Stomach (tissue), 9 donors: ENCODE data around the gene TEX19. TPM values are rescaled to one million over a fixed set of nuclear protein-coding genes. Genes with fewer than 3 reads are reported as not detected.

Experiments used
- DNase-seq, 2 donors: peaks; one replicate each; pipeline versions ENCODE4 v3.0.0 to v3.0.0-alpha.2; 2013 to 2019
- H3K27ac ChIP-seq, 5 donors: fragments of 200-600 bp in 4 of 5; sonication (generic) in 4 of 5; one replicate each; pipeline ENCODE4 v1.5.1; 2013 to 2019; ENCODE audit warnings: mild to moderate bottlenecking in 1 of 5, moderate library complexity in 1 of 5
- H3K27me3 ChIP-seq, 3 donors: fragments of 200-600 bp; sonication (generic); one replicate each; pipeline ENCODE4 v1.5.1; 2017 to 2019; ENCODE audit warnings: mixed run types in 1 of 3
- H3K36me3 ChIP-seq, 4 donors: fragments of 200-600 bp; sonication (generic); 1 replicate in 3 of 4; 2 replicates in 1 of 4; pipeline ENCODE4 v1.5.1; 2016 to 2019
- H3K4me1 ChIP-seq, 4 donors: fragments of 200-600 bp; sonication (generic); one replicate each; pipeline ENCODE4 v1.5.1; 2016 to 2019
- H3K4me3 ChIP-seq, 4 donors: fragments of 200-600 bp; sonication (generic) in 3 of 4; one replicate each; pipeline ENCODE4 v1.5.1; 2016 to 2019; ENCODE audit warnings: mild to moderate bottlenecking in 1 of 4
- H3K9me3 ChIP-seq, 4 donors: fragments of 200-600 bp; sonication (generic); one replicate each; pipeline ENCODE4 v1.5.1; 2016 to 2019
- EP300 ChIP-seq: sonication (generic); formaldehyde crosslinking; IDR thresholded peaks from one replicate; pipeline ENCODE4 v1.6.1; 2017; ENCODE audit warnings: antibody characterized with exemption
- POLR2A ChIP-seq, 4 donors: fragments of 450-650 bp; IDR thresholded peaks; one replicate each; pipeline ENCODE4 v1.6.1; 2016; ENCODE audit warnings: antibody characterized with exemption in 4 of 4, control low read depth in 2 of 4, mild to moderate bottlenecking in 1 of 4, moderate library complexity in 1 of 4
- POLR2AphosphoS5 ChIP-seq, 3 donors: sonication (generic); formaldehyde crosslinking; IDR thresholded peaks; one replicate each; pipeline ENCODE4 v1.6.1; 2016; ENCODE audit warnings: antibody characterized with exemption in 3 of 3
- WGBS, 5 donors: extraction: QIAGEN DNeasy Blood & Tissue Kit in 3 of 5; methylation state at CpG; one replicate each; pipeline versions ENCODE4 v1.1.5 to v1.1.7; 2013 to 2018; 5-methylcytosine and 5-hydroxymethylcytosine counted together
- intact Hi-C: fragments of 100-400 bp; cut with DNase I; formaldehyde crosslinking; loops from one replicate; pipeline ENCODE4 v1.15.1; 2023; ENCODE audit warnings: low total_unique reads
- polyA plus RNA-seq, 3 donors: library from polyadenylated mRNA; stranded (reverse); fragments of 200-250 nt; gene quantifications; one replicate each; pipeline ENCODE4 v1.2.3, GENCODE V29; 2013
- total RNA-seq, 5 donors: library from RNA; depleted of rRNA; stranded (reverse); fragments of >200 nt; gene quantifications; one replicate each; pipeline versions ENCODE4 v1.1.0 to v1.2.3, GENCODE V29; 2014 to 2016
- TF ChIP-seq, protein P1 (sequence below), 7 experiments: fragments of 450-650 bp in 4 of 7; fragments of 200-600 bp in 3 of 7; sonication (generic) in 3 of 7; IDR thresholded peaks; one replicate each; pipeline ENCODE4 v1.5.1; 2016 to 2019; ENCODE audit warnings: antibody characterized with exemption in 7 of 7, control low read depth in 2 of 7, mild to moderate bottlenecking in 1 of 7
- donor health status: healthy with polysubstance abuse.
- donor health status: Bipolar disorder and iron deficiency.
- donor health status: healthy.

The TEX19 gene
- total and polyA plus RNA-seq, 8 donors: not detected

DNA sequence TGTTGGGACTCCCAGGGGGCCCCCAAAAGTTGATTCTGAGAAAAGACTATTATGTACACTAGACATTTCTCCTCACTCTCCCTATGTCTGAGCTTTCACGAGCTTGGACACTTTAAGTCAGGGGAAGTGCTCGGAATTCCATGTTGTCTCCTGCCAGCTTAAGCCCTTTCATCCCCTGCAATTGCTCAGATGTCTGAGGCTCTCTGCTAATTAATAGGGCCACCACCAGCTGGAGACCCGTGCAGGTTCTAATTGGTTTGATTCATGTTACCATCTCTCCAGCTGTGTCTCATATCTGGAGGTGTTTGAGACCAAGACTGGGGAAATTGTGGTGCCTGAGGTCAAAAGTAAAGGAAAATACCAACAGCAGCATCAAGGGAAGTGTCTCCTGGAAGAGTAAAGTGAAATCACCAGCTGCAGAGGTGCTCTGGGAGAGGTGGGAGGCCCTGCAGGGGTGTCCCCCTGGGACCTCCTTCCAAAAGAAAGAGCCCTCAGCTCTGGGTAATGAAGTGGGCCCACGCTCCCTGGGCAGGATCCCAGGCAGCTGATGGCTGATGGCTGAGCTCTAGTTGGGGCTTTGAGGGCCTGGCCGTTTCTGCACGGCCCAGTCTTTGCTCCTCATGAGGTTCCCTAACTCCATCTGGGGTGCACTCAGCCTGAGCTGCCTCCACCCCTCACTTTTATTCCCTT lies 6.7 kb downstream of the TEX19 start:
- Histone ChIP-seq H3K9me3 (no peaks in the 10 kb centered on the region), H3K27me3 (peaks cover 0 to 32% (median 11%) of the 10 kb centered on the region in 3 donors), H3K27ac (no peak overlapping the region), H3K4me3 (no peak overlapping the region), H3K36me3 (no peaks in the 10 kb centered on the region), H3K4me1 (peaks cover 6 to 11% (median 8%) of the 10 kb centered on the region in 4 donors)
- TF ChIP-seq POLR2A (IDR thresholded peaks at IDR 0.05) (no peak), POLR2AphosphoS5 (IDR thresholded peaks at IDR 0.05) (no peak), EP300 (no peak)
- TF ChIP-seq, protein P1, sequence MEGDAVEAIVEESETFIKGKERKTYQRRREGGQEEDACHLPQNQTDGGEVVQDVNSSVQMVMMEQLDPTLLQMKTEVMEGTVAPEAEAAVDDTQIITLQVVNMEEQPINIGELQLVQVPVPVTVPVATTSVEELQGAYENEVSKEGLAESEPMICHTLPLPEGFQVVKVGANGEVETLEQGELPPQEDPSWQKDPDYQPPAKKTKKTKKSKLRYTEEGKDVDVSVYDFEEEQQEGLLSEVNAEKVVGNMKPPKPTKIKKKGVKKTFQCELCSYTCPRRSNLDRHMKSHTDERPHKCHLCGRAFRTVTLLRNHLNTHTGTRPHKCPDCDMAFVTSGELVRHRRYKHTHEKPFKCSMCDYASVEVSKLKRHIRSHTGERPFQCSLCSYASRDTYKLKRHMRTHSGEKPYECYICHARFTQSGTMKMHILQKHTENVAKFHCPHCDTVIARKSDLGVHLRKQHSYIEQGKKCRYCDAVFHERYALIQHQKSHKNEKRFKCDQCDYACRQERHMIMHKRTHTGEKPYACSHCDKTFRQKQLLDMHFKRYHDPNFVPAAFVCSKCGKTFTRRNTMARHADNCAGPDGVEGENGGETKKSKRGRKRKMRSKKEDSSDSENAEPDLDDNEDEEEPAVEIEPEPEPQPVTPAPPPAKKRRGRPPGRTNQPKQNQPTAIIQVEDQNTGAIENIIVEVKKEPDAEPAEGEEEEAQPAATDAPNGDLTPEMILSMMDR (IDR thresholded peaks at IDR 0.05): no peak
- 75 to 89% (median 80%) methylated on average over 5 to 6 of the region's 6 CpGs for WGBS, 5 donors
- no peak for DNase-seq
- intact Hi-C loops: no loop called here

DNA sequence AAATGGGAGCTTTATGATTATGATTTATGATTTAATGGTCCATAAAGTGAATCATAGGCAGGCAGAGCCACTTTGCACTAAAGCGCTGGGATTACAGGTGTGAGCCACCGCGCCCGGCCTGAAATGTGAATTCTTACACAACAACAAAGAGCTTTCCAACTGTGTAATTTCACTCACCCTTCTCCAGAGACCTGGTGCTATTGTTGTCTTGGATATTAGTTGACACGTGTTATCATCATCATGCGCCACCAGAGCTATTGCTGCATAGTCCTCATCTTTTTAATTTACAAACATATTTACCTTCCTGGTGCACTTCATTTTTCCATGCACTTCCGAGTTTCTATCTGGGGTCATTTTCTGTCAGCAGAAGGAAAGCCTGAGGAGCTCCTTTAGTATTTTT lies 7.7 kb downstream of the TEX19 start:
- WGBS, 5 donors: 55 to 71% (median 70%) methylated on average over 7 of the region's 7 CpGs

DNA sequence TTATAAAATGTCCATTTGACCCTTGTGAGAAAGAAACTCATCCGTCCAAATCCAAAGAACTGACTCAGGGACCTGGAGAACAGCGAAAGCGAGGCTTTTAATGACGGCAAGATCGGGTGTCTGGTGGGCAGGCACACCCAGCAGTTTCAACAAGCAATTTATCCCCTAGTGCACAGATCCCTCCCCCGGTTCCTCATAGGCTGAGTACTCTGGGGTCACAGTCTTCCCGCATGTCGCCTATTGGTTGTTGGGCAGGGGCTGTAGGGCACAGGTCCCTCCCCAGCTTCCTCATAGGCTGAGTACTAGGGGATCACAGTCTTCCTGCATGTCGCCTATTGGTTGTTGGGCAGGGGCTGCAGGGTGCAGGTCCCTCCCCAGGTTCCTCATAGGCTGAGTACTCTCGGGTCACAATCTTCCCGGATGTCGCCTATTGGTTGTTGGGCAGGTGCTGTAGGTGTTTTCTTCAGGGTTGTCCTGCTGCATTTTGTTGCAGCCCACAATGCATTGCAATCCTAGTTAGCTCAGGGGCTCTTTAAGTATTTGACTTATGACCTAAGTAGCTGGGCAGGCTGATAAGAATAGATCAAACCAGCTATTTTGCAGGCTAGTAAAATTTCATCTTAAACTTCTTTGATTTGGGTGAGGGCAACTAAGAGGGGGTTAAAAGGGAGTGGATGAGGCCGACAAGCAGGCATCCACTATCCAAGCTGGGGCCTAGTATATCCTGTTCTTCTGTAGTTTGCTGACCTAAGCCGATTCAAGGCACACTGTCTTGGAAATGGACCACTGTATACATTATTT lies 8.9 kb downstream of the TEX19 start:
- intact Hi-C loops: no loop called here
- H3K36me3 ChIP-seq: no peaks in the 10 kb centered on the region
- peaks cover 12 to 53% (median 30%) of the 10 kb centered on the region in 3 donors for H3K27me3 ChIP-seq
- TF ChIP-seq POLR2AphosphoS5 (IDR thresholded peaks at IDR 0.05) (no peak), POLR2A (IDR thresholded peaks at IDR 0.05) (no peak), EP300 (no peak)
- TF ChIP-seq, protein P1 (IDR thresholded peaks at IDR 0.05): no peak
- H3K27ac ChIP-seq: no peak overlapping the region
- 67 to 78% (median 71%) methylated on average over 13 to 14 of the region's 14 CpGs for WGBS, 5 donors
- H3K9me3 ChIP-seq: no peaks in the 10 kb centered on the region
- no peak for DNase-seq
- H3K4me1 ChIP-seq: peaks cover 20 to 33% (median 29%) of the 10 kb centered on the region in 4 donors
- H3K4me3 ChIP-seq: no peak overlapping the region

More for the DNA sequence above, 7.7 kb downstream of the TEX19 start:
- Histone ChIP-seq H3K4me3 (no peak overlapping the region), H3K27ac (no peak overlapping the region), H3K9me3 (no peaks in the 10 kb centered on the region), H3K27me3 (peaks cover 5 to 42% (median 21%) of the 10 kb centered on the region in 3 donors), H3K4me1 (peaks cover 16 to 21% (median 18%) of the 10 kb centered on the region in 4 donors), H3K36me3 (no peaks in the 10 kb centered on the region)
- no peak for TF ChIP-seq EP300
- TF ChIP-seq, protein P1 (IDR thresholded peaks at IDR 0.05): no peak
- no peak for TF ChIP-seq POLR2A (IDR thresholded peaks at IDR 0.05)
- no peak for TF ChIP-seq POLR2AphosphoS5 (IDR thresholded peaks at IDR 0.05)
- intact Hi-C loops: no loop called here
- DNase-seq: no peak

DNA sequence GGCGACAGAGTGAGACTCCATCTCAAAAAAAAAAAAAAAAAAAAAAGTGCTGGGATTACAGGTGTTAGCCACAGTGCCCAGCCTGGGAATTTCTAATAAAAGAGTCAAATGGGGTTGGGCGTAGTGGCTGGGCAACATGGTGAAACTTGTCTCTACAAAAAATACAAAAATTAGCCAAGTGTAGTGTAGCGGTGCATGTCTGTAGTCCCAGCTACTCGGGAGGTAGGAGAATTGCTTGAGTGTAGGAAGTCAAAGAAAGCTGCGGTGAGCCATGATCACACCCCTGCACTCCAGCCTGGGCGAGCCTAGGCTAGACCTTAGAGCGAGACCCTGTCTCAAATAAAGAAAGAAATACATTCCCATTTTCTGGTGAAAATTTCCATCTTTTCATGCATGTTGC lies 10.2 kb downstream of the TEX19 start:
- intact Hi-C loops: no loop called here
- WGBS, 5 donors: 88 to 97% (median 95%) methylated on average over 6 to 7 of the region's 7 CpGs
- TF ChIP-seq POLR2AphosphoS5 (IDR thresholded peaks at IDR 0.05): no peak
- TF ChIP-seq, protein P1 (IDR thresholded peaks at IDR 0.05): no peak
- no peak for TF ChIP-seq POLR2A (IDR thresholded peaks at IDR 0.05)
- no peak for TF ChIP-seq EP300
- Histone ChIP-seq H3K27me3 (peaks cover 12 to 66% (median 35%) of the 10 kb centered on the region in 3 donors), H3K9me3 (no peaks in the 10 kb centered on the region), H3K4me3 (no peak overlapping the region), H3K4me1 (peaks cover 20 to 34% (median 30%) of the 10 kb centered on the region in 4 donors), H3K36me3 (no peaks in the 10 kb centered on the region), H3K27ac (no peak overlapping the region)
- no peak for DNase-seq
